ENCODE results near the gene TAF3. TPM values are rescaled to one million over a fixed set of nuclear protein-coding genes. Genes with fewer than 3 reads are reported as not detected.
"Not testable (repeated sequence)": the region's sequence is repeated elsewhere in the genome, so short reads cannot be mapped to it uniquely, and the experiment has no call there.

TAF3 gene
- total RNA-seq, 2 experiments from 2014 or later, result 16.8 to 17.0 TPM

DNA sequence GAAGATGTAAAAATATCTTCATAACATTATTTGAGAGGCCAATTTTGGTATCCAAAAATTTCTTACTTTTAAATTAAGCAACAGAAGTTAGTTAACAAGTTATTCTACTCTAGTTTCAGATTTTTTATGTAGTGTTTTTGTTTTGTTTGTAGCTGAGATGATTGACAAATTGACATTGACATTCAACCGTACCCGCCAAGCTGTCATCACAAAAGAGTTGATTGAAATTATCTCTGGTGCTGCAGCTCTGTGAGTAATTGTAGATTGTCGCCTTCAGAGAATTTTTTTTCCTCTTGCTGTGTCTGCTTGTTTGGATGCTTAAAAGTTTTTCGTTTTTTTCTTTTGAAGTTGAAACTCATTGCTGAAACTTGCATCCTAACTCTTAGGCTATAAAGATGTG, 15.7 kb upstream of the TAF3 start:
- H3K27ac Mint-ChIP-seq, result no peak overlapping the region

DNA sequence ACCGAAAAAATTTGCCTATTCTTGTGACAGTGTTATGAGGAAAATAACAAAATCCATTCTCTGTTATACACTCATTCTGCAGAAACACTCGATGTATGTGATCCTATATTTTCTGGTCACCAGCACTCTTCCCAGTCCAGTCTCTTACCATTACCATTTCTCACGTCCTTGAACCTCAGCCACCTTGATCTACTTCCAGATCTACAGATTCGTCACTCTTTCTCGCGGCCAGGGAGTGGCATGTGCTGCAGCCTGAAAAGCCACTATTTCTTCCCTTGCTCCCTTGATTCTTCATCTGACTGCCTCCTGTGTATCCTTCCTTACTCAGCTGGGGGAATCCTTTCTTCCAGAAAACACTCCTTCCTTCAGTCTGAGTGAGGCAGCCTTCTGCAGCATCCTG, 14.1 kb upstream of the TAF3 start:
- no peak overlapping the region for H3K27ac Mint-ChIP-seq
- H3K36me3 Mint-ChIP-seq, result peaks cover 23% of the 10 kb centered on the region
- no peaks in the 10 kb centered on the region for H3K9me3 Mint-ChIP-seq

More for the DNA sequence above, 15.7 kb upstream of the TAF3 start:
- Mint-ChIP-seq H3K9me3 (no peaks in the 10 kb centered on the region), H3K4me3 (no peak overlapping the region), H3K36me3 (peaks cover 28% of the 10 kb centered on the region), H3K4me1 (peaks cover 2% of the 10 kb centered on the region), H3K27me3 (no peaks in the 10 kb centered on the region)
- no peak for DNase-seq

DNA sequence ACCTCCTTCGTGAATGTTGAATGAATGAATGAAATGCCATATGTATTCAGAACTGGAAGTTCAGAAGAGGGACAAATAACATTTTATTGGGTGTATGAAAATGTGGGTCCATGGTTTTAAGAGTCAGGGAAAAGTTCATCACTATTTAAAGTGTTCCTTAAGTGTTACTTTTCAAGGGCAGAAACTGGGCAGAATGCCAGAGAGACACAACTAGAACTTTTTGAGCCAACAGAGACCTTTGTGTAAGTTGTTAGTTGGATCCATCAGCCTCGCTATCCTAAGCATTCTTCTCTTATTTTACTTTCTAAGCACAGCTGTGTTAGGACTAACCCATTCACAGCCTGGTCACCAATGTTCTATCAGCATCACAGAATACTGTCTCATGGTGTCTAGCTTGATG, 13.6 kb upstream of the TAF3 start:
- peaks cover 18% of the 10 kb centered on the region for H3K36me3 Mint-ChIP-seq
- H3K27ac Mint-ChIP-seq, result no peak overlapping the region
- H3K4me3 Mint-ChIP-seq, result no peak overlapping the region
- no peaks in the 10 kb centered on the region for H3K27me3 Mint-ChIP-seq
- peaks cover 2% of the 10 kb centered on the region for H3K4me1 Mint-ChIP-seq
- no peak for DNase-seq
- H3K9me3 Mint-ChIP-seq, result no peaks in the 10 kb centered on the region

More for the DNA sequence above, 14.1 kb upstream of the TAF3 start:
- Mint-ChIP-seq H3K4me1 (peaks cover 2% of the 10 kb centered on the region), H3K27me3 (no peaks in the 10 kb centered on the region), H3K4me3 (no peak overlapping the region)
- no peak for DNase-seq

DNA sequence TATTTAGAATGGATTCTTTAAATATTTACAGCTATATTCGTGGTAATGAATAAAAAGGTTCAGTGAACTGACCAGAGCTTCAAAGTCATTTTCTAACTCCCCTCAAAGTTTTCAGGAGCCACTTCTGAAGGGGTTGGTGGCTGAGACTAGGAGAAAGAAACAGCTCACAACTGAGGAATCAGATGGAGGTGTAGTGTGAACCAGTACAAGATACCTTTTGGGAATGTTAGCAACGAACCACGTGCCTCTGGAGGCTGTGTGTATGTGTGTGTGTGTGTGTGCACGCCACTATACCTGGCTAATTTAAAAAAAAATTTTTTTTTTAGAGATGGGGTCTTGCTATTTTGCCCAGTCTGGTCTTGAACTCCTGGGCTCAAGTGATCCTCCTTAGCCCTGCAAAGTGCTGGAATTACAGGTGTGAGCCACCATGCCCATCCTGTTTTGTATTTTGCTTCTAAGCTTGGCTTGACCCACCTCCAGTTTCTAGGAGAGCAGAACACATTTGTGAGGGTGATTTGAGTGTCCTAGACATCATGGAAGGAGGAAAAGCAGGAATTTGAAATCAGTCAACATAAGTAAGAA, 9.5 kb upstream of the TAF3 start:
- DNase-seq, result no peak
- Mint-ChIP-seq H3K36me3 (peaks cover 9% of the 10 kb centered on the region), H3K27me3 (no peaks in the 10 kb centered on the region), H3K27ac (no peak overlapping the region), H3K4me1 (no peaks in the 10 kb centered on the region), H3K9me3 (no peaks in the 10 kb centered on the region), H3K4me3 (no peak overlapping the region)

DNA sequence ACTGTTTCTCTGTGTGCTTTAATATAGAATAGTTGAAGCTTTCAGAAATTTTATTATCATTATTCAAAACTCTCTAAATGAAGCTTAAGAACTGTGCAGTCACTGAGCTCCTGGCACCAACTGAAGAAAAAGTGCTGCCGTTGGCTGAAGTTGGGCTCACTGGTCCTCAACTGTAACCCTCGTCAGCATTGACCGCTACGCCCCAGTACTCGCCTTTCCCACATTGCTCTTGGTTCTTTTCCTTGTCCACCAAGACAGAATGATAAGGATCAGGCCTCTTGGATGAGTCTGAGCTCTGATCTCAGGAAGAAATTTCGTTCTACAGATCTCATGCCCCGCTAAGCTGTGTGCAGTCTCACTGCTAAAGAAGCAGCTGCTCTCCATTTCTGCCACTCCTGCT, 7.9 kb upstream of the TAF3 start:
- H3K4me1 Mint-ChIP-seq, result no peaks in the 10 kb centered on the region

DNA sequence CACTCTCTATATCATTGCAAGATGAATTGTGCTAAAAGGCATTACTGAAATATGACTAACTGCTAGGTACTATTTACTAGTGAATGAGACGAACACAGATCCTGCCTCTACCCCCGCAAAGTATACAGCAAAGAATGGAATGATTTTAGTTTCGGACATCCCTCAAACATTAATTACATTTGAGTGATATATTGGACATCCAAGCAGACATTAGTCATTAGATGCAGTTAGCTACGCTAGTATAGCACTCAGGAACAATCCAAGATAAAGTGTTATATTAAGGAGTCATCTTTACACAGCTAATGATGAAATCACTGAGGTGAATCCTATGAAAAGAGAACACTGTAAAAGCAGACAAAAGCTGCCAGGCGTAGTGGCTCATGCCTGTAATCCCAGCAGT, 7.3 kb upstream of the TAF3 start:
- Mint-ChIP-seq H3K27me3 (no peaks in the 10 kb centered on the region), H3K4me3 (no peak overlapping the region), H3K27ac (no peak overlapping the region), H3K4me1 (no peaks in the 10 kb centered on the region), H3K36me3 (peaks cover 5% of the 10 kb centered on the region), H3K9me3 (no peaks in the 10 kb centered on the region)
- DNase-seq, result no peak

More for the DNA sequence above, 7.9 kb upstream of the TAF3 start:
- H3K27ac Mint-ChIP-seq, result no peak overlapping the region
- peaks cover 5% of the 10 kb centered on the region for H3K36me3 Mint-ChIP-seq
- no peaks in the 10 kb centered on the region for H3K9me3 Mint-ChIP-seq
- no peak for DNase-seq
- no peak overlapping the region for H3K4me3 Mint-ChIP-seq
- no peaks in the 10 kb centered on the region for H3K27me3 Mint-ChIP-seq

DNA sequence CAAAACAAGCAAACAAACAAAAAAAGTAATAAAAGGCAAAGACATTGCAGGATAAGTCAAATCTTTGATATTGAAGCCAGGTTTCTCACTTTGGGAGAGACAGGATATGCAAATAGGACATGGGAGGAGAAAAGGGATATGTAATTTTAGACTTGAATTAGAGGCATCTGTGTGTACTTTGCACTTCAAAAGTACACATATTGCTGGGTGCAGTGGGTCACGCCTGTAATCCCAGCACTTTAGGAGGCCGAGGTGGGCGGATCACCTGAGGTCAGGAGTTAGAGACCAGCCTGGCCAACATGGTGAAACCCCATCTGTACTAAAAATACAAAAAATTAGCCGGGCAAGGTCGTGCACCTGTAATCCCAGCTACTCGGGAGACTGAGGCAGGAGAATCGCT, 6.6 kb upstream of the TAF3 start:
- H3K27ac Mint-ChIP-seq, H3K27me3 Mint-ChIP-seq, DNase-seq, H3K36me3 Mint-ChIP-seq, H3K4me1 Mint-ChIP-seq, H3K9me3 Mint-ChIP-seq, H3K4me3 Mint-ChIP-seq: not testable (repeated sequence)

DNA sequence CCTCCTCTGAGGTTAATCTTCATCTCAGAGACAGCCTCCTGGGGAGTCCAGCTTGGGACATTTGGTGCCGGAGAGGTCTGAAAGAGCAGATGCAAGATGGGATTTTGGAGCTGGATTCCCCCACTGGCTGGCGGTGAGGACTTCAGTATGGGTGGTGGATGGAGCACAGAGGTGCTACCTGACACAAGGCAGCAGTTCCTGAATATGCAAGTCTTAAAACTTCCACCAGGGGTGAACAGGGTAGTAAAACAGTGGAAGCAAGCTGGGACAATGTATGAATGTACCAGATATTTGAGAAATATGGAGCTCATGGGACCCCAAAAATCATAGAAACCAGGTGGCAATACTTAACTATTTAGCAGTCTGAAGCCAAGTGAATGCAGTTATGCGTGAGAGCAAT, 4.8 kb upstream of the TAF3 start:
- Mint-ChIP-seq H3K9me3 (no peaks in the 10 kb centered on the region), H3K27me3 (no peaks in the 10 kb centered on the region), H3K4me1 (peaks cover 7% of the 10 kb centered on the region), H3K36me3 (peaks cover 2% of the 10 kb centered on the region), H3K27ac (no peak overlapping the region), H3K4me3 (no peak overlapping the region)
- no peak for DNase-seq

DNA sequence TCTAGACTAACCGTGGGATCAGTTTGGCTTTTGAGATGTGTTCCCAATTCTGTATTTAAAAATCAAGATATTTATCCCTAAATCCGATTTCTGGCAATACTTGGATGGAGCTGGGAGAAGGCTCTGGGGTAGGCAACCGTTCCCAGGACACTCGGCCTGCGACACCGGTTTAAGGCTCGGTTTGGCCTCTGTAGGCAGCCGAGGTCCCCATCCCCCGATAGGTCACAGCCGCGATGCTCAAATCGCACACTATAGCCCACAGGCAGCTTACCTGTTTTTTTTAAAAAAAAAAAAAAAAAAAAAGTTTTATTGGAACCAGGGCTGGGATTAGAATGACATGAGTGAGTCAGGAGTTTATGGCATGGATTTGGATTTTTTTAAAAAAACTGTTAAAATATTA, 729 bp upstream of the TAF3 start:
- no peak overlapping the region for H3K27ac Mint-ChIP-seq
- H3K36me3 Mint-ChIP-seq, result peaks cover 5% of the 10 kb centered on the region
- H3K4me1 Mint-ChIP-seq, result peaks cover 26% of the 10 kb centered on the region
- no peaks in the 10 kb centered on the region for H3K9me3 Mint-ChIP-seq
- no peaks in the 10 kb centered on the region for H3K27me3 Mint-ChIP-seq
- DNase-seq, result no peak
- H3K4me3 Mint-ChIP-seq, result peak overlapping the region; percentile 97

DNA sequence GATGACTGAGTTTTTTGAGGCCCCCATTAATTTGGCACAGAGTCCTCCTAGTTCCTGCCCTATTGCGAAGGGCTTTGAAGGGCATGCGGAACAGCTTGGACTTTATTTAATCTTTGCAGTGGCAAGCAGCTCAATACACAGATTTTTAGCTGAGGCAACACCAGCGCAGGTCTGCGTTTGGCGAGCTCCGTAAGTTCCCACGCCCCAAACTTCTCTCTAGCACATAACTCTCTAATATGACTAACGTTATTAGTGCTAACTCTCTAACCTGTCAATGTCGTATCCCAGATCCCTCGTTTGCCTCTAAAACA, 366 bp upstream of the TAF3 start:
- H3K27ac Mint-ChIP-seq, result peak overlapping the region; percentile 85
- no peak for DNase-seq
- H3K4me1 Mint-ChIP-seq, result peaks cover 26% of the 10 kb centered on the region
- no peaks in the 10 kb centered on the region for H3K9me3 Mint-ChIP-seq
- H3K4me3 Mint-ChIP-seq, result peak overlapping the region; percentile 97
- H3K36me3 Mint-ChIP-seq, result peaks cover 5% of the 10 kb centered on the region
- H3K27me3 Mint-ChIP-seq, result no peaks in the 10 kb centered on the region

DNA sequence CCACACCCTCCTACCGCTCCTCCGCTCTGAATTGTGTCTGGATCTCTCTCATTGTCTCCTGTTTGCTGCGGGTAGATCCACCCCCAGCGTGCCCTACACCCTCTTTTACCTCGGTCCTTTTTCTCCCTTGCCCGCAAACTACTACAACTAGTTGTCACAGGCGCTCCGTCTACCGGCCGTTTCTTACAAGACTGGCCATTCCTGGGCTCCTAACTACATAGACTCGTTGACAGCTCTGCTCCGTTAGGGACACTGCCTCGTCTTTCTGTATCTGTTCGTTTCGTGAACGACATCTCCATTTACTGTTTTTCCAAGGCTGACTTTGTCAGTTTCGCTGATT, 786 bp downstream of the TAF3 start:
- peak overlapping the region; percentile 97 for H3K4me3 Mint-ChIP-seq

DNA sequence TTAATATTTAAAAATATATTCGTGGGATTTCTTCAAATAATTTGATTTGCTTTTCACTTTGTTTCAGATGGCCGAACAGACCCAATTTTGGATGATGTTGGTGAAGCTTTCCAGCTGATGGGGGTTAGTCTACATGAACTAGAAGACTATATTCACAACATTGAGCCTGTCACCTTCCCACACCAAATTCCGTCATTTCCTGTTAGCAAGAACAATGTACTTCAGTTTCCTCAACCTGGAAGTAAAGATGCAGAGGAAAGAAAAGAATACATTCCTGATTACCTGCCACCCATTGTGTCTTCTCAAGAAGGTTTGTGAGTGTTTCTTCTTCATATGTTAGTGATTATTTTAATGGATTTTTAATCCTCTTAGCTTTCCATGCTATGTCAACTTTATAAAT, 5.9 kb downstream of the TAF3 start:
- H3K4me3 Mint-ChIP-seq, result no peak overlapping the region
- H3K4me1 Mint-ChIP-seq, result peaks cover 28% of the 10 kb centered on the region
- H3K9me3 Mint-ChIP-seq, result no peaks in the 10 kb centered on the region
- no peaks in the 10 kb centered on the region for H3K27me3 Mint-ChIP-seq
- DNase-seq, result no peak
- peaks cover 15% of the 10 kb centered on the region for H3K36me3 Mint-ChIP-seq
- H3K27ac Mint-ChIP-seq, result no peak overlapping the region

More for the DNA sequence above, 786 bp downstream of the TAF3 start:
- DNase-seq, result peak; percentile 9
- H3K27ac Mint-ChIP-seq, result peak overlapping the region; percentile 85
- H3K4me1 Mint-ChIP-seq, result peaks cover 26% of the 10 kb centered on the region
- H3K9me3 Mint-ChIP-seq, result no peaks in the 10 kb centered on the region
- H3K36me3 Mint-ChIP-seq, result peaks cover 5% of the 10 kb centered on the region
- no peaks in the 10 kb centered on the region for H3K27me3 Mint-ChIP-seq

DNA sequence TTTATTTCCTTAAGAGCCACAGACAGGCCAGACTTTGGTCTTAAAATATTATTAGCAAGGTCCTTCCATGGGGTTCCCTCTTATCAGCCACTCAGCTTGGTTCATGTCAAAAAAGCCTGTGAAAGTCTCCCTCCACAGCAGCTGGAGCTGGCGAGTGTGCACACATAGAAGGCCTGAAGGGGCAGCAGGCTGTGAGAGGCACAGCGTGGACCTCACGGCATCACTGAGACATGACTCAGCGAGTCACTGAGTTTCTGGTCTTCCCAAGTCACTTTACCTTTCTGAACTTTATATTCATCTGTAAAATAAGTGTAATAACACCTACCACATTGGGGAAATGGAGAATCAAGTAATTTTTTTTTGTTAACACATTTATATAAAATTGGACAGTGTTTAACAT, 8.7 kb downstream of the TAF3 start:
- Mint-ChIP-seq H3K27ac (no peak overlapping the region), H3K9me3 (no peaks in the 10 kb centered on the region), H3K36me3 (peaks cover 17% of the 10 kb centered on the region), H3K4me3 (no peak overlapping the region), H3K27me3 (no peaks in the 10 kb centered on the region), H3K4me1 (peaks cover 18% of the 10 kb centered on the region)
- DNase-seq, result no peak

DNA sequence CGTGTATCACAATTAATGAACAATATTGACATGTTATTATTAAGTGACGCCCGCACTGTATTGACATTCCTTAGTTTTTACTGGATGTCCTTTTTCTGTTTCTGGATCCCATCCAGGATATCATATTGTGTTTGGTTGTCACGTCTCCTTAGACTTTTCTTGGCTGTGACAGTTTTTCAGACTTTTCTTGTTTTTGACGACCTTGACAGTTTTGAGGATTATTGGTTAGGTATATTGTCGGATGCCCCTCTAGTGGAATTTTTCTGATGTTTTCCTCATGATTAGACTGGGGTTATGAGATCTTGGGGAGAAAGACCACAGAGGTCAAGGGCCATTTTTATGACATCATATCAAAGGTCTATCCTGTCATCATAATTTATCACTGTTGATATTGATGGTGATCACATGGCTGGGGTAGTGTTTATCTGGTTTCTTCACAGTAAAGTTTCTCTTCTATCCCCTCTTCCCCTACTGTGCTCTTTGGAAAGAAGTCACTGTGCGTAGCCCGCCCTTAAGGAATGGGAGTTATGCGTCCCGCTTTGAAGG, 11.1 kb downstream of the TAF3 start:
- Mint-ChIP-seq H3K27ac (no peak overlapping the region), H3K9me3 (no peaks in the 10 kb centered on the region), H3K27me3 (no peaks in the 10 kb centered on the region), H3K4me3 (no peak overlapping the region), H3K36me3 (peaks cover 19% of the 10 kb centered on the region), H3K4me1 (peaks cover 36% of the 10 kb centered on the region)
- no peak for DNase-seq

DNA sequence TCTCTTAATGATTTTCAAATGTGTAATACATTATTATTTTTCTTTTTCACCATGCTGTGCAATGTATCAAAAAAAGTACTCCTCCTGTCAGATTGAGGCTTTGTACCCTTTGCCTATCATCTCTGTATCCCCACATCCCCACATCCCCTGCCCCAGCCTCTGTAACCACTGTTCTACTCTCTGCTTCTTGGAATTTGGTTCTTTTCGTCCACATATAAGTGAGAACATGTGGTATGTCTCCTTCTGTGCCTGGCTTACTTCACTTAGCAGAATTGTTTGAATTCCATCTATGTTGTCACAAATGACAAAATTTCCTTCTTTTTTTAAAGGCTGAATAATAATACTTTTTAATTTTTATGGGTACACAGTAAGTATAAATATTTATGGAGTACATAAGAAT, 13.8 kb downstream of the TAF3 start:
- Mint-ChIP-seq H3K4me1 (peaks cover 41% of the 10 kb centered on the region), H3K27ac (no peak overlapping the region), H3K4me3 (no peak overlapping the region), H3K36me3 (peaks cover 26% of the 10 kb centered on the region), H3K27me3 (no peaks in the 10 kb centered on the region), H3K9me3 (no peaks in the 10 kb centered on the region)
- DNase-seq, result no peak

DNA sequence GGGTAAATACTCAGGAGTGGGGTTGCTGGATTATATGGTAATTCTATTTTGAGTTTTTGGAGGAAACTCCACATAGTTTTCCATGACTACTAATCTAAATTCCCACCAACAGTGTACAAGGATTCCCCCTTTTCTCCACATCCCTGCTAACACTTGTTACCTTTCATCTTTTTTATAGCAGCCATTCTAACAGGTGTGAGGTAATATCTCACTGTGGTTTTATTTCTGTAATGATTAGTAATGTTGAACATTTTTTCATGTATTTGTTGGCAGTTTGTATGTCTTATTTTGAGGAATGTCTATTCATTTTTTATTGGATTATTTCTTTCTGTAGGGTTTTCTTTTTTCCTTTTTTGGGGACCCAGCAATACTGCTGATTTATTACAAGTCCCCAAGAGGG, 14.9 kb downstream of the TAF3 start:
- Mint-ChIP-seq H3K9me3 (no peaks in the 10 kb centered on the region), H3K4me1 (peaks cover 44% of the 10 kb centered on the region), H3K36me3 (peaks cover 29% of the 10 kb centered on the region), H3K27ac (no peak overlapping the region), H3K27me3 (no peaks in the 10 kb centered on the region), H3K4me3 (no peak overlapping the region)
- DNase-seq, result no peak
